Stromal cell of bone marrow (primary cell): ENCODE data around the gene MINDY4.

ENCODE experiments used
- DNase-seq: peaks from one replicate; pipeline ENCODE4 v3.0.0-alpha.2; 2012; ENCODE audit warnings: low read depth

Gene MINDY4

GRCh38 chr7:30877993-30878392 is 106.8 kb downstream of the MINDY4 start:
- no peak for DNase-seq

DNA sequence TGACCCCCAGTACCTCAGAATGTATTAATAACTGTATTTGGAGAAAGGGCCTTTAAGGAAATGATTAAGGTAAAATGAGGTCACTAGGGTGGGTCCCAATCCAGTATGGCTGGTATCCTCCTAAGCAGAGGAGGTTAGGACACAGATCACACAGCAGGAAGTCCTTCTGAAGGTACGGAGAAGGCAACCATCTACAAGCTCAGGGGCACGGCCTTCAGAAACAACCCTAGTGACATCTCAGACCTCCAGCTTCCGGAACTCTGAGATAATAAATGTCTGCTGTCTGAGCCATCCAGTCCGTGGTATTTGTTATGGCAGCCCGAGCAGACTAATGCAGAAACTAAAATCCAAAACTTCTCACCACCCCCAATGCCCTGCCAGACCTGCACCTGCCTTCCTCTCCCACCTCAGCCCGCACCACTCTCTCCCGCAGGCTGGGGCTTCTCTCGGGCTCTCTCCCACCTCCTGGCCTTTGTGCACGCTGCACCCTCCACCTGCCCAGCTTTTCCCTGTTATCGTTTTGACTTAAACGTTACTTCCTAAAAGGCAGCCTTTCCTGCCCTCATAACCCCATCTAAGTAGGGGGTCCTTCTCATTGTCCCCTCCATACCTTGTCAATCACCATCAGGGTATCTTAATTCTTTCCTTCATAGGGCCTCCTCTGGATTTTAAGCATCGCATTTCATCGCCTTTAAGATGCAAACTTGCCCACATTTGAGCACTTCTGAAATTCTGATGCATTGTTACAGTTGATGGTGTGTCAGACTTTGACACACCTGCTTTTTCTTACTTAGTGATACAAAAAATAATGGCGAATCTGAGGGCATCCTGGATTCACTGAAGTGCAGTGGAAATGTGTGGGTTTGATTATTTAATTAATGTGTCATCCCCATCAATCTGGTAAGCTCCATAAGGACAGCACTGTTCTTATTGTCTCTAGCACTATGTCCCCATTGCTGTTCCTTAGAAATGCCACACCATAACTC is 108.2 kb downstream of the MINDY4 start:
- no peak for DNase-seq

DNA sequence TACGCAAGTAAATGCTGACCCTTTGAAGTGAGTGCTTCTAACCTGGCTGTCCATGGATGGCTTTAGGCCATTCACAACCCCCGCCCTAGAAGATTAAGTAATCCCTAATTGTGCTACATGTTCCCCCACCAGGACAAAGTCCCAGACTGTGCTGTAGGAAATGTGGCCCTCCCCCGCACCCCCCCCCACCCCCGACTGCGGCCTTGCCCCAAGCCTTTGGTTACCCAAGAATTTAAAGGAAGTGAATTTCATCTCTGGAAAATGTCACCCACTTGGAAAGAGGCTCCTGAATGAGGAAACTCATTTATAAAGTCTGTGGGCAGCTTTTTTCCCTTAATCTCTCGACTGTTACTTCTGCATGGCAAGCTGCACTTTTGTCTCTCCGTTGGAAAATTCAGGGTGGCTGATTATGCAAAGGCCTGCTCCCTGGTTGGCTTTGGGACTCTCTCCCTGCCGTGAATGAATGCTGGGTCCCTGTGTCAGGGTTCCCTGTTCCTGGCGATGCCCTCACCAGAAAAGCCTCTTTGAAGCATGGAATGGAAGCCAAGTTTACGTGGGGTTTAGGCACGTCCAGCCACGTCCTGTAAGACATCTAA is 109.0 kb downstream of the MINDY4 start:
- no peak for DNase-seq

DNA sequence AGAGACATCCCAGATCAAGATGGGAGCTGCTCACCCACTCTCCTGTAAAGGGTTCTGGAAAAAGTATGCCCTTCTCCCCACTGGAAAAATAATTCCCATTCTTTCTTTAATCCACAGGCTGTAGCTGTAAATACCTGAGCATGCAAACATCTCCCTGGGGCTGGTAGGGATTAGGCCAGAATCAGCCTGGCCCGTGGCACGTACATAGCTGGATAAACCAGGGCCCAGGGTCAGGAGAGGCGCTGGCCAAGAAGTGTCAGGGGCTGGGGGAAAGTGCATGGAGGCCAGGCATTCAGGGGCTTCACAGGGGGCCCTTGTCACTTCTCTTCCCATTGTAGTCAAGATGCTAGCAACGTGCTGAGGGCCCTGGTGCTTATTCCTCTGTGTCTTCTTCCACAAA is 109.7 kb downstream of the MINDY4 start:
- DNase-seq, result no peak

DNA sequence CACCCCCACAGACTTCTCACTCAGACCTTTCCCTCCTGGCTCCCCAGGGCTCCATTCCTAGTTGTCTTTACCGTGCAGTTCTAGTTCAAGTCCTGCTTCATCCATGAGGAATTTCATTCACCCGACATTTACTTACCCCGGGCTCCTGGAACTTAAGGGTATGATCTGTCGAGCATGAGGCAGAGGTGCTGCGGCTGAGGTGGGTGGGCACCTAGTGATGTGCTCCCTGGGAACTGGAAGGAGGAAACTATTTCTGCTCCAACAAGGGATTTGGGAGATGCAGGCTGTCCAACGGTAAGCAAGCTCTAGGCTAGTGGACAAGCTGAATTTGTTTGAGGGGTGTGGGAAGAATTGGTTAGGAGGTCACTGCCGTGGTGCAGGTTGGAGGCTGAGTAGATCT is 110.2 kb downstream of the MINDY4 start:
- DNase-seq, result no peak

GRCh38 chr7:30884881-30885280 is 113.7 kb downstream of the MINDY4 start:
- DNase-seq, result no peak

DNA sequence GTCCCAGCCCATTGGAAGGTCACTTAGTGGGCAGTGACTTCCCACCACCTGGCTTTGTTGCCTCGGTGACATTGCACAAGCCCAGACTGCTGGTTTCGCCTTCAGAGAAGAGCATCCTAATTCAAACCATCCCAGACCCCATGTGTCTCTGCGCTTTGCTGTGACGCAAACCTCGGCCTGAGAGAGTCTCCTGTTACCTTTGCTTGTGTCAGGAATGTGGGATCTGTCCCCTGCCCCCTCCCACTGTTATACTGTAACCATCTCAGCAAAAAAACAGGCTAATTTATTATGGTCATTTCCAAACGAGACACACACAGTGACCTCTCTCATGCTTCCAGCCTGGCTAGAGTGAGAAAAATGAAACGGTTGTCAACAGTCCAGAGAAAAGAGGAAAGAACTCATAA is 115.4 kb downstream of the MINDY4 start:
- DNase-seq, result no peak

DNA sequence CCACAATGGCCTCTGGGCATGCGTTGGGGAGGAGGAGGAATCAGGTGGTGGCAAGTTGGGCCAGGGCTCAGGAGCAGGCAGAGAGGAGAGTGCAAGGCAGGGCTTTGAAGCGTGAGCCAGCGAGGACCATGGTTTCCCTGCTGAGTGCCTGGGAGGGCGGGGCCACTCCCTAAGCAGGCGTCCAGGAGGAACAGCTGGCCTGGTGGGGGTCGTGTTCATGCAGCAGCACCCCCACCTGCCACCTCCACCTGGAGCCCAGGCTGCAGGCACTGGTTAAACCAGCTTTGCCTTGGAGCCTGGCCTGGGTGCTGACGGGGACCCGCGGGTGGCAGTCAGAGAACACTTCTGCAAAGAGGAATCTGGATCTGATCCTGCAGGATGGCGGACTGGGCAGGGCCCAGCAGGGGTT is 116.3 kb downstream of the MINDY4 start:
- no peak for DNase-seq

GRCh38 chr7:30888747-30889146 is 117.5 kb downstream of the MINDY4 start:
- DNase-seq, result peak; percentile 84

DNA sequence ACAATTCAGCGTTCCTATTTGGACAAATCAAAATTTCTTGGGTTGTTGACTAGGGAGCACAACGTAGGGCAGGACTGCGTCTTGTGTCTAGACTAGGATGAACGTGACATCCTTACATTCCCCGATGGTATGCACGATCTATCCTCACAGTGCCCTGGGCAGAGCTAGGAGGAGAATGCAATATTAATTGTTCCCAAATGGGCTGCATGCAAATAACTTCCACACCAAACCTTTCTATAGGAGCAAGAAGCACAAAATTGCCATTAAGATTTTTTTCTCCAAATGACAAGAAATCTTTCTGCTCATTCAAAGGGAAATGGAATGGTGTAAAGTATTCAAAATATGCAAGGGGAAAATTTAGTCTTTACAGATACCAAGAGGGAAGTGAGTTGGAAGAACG is 119.0 kb downstream of the MINDY4 start:
- DNase-seq, result no peak

DNA sequence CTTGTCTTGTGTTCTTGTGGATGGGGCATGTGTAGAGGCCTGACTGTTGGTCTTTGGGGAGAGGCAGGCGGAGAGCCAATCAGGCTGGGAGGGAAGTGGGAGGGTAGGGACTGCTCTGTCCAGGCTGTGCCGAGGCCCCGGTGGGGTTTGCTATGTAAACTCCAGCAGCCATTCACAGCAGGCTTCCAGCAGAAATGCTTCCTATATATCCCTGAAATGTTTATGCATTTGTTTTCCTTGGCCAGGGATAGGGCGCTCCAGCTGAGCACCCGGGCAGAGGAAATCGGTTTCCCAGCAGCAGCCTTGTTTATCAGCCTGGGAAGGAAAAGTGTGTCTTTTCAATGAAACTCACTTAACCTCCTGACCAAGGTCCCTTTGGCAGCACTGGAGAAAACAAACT is 122.1 kb downstream of the MINDY4 start:
- DNase-seq, result peak; percentile 44

- no peak for DNase-seq
These were observed 122.8 kb downstream of the MINDY4 start for GRCh38 chr7:30894009-30894408.

DNA sequence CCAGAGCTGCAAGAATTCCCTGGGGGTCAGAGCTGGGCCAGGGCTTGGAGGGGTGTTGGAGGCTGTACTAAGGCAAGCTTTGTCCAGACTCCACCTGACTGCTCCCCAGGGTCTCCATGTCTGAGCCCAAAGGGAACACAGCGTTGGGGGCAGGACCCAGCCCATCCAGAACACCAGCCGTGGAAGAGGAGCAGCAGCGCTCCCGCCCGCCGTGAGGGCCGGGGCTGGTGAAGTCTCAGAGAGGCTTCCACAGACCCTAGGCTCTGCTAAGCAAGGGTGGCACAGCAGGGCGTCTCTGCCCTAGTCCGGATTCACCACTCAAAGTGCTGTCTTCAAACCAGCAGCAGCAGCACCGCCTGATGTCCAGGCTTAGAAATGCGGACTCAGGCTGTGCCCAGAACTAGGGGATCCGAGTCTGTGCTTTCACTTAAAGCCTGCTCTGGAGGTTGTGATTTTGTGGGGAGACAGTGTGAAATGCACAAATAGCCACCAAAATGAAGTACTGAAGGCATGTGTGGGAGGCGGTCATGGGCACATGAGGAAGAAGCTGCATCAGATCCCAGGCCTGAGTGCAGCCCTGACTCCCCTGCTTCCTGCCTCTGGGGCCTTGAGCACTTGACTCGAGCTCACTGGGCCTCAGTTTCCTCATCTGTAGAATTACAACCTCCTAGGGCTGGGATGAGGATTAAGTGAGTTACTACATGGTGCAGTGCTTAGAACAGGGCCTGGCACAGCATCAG is 123.8 kb downstream of the MINDY4 start:
- DNase-seq, result no peak

DNA sequence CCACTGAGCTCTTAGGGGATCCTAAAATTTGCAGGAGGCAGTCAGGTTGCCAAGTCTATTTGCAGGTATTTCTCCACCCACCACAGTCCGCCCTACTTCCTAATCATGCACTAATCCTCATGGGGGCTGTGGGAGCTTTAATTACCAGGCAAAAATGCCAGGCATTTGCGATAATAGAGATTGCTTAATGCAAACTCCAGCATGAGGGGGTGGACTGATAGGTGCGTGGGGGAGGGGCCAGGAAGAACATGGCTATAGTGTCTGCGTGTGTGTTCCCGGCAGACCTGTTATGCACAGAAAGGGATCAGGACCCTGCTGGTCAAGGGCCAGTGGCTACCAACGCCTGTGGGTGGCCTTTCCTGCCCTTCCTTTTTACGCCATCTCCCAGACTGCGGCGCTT is 124.8 kb downstream of the MINDY4 start:
- no peak for DNase-seq

DNA sequence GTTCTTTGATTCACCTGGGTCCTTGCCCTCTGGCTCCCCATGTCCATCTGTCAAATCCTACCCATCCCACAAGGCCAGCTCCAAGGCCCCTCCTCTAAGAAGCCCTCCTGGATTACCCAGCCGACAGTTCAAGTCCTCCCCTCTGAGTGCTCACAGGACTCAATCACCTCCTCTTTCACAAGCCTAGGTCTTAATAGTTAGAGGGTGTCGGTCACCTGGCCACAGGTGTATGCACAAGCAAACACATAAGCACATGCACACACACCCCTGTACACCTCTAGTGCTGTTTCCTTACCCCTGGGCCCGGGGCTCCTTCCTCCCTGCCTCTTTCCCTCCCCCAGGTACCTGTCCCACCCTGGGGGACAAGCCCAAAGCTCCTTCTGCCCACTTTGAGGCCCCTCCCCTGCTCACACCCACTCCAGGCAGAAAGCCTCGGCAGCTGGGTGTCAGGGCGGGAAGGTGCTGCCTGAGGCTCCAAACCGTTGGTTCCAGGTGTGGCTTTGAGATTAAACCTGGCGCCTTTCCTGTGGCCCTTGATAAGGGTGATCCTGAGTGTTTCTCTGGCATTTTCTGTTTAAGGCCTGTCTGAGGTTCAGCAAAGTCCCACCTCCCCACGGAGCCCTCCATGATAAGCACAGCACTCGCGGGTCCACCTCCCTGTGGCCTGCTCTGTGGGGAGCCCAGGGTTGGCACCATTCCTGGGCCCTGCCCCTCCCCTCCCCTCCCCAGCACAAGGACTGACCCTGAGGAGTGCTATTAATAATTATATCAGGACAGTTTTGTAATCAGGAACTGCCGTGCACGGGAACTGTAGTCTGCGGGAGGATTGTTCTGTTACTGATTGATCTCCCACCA is 125.8 kb downstream of the MINDY4 start:
- no peak for DNase-seq

GRCh38 chr7:30897770-30898169 is 126.6 kb downstream of the MINDY4 start:
- no peak for DNase-seq

DNA sequence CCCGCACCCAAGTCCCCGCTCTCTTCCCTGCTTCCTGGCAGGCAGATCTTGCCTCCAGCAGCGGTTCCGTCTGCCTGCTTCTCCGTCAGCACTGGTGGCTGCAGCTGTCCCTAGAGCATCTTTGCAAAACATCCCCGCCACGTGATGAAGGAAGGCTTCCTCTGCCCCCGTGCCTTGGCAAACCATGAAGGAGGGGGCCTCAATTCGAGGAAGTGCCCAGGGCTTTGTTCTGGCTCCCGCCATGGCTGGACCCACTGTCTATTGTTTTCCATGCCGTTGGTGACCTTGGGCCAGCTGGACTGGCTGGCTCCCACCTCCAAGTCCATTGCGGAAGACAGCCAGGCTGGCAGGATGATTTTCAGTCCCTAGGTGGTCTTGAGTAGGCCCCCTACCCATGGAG is 127.2 kb downstream of the MINDY4 start:
- no peak for DNase-seq

- DNase-seq, result no peak
These were observed 127.8 kb downstream of the MINDY4 start for GRCh38 chr7:30899066-30899465.

DNA sequence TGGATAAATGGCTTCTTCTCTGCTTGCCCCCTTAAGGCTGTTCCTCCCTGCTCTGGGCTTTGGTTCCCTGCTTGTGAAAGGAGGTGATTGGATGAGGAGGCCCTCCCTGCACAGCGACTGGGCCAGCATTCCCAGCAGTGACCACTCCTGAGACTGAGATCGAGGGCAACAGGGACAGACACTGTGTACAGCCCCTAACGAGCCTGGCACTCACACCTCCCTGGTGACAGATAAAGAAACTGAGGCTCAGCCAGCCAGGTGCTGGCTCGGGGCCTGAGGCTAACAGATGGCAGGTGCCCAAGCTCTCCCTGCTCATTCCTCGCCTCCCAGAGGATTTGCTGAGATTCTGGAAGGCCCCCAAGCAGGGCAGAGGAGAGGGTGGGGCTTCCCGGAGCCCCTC is 128.4 kb downstream of the MINDY4 start:
- DNase-seq, result no peak

DNA sequence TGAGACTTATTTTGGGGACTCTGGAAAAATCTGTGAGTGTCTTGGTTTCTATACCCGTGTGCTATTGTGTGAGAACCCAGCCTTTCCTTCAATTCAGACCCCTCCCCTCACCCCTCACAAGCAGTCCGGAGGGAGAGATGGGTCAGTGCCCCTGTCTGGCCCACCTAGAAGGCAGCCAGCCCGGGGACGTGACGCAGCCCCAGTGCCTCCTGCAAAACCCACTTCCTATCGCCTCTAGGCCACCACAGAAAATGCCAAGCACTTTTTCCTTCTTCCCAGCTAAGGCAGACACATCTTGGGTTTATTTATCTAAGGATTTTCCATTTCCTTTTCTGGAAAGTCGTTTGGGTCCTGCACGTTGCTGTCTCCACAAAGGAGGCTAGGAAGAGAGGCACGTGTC is 128.8 kb downstream of the MINDY4 start:
- no peak for DNase-seq

- no peak for DNase-seq
These were observed 129.7 kb downstream of the MINDY4 start for GRCh38 chr7:30900803-30901362.

DNA sequence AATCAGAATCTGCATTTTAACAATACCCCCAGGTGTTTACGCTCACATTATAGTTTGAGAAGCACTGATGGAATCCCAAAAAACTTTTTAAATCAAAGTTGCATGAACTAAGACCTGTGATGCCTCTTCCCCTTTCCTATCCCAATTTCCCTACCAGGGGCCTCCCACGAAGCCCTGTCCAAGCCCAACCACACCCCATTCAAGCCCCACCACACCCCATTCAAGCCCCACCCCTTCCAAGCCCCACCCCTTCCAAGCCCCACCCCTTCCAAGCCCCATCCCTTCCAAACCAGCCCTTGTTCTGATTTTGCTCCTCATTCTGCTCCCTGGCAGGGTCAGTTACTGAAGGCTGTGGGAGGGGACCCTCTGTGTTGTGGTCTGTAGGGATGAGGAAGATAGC is 130.6 kb downstream of the MINDY4 start:
- no peak for DNase-seq
